NCI-H2196 (cell line): ENCODE data around the gene CDC14A.

Source experiments
- DNase-seq: peaks from one replicate; lab custom pipeline; 2025; ENCODE audit not compliant: unreplicated experiment; lab: John Stamatoyannopoulos, UW

Gene CDC14A

GRCh38 chr1:100443811-100444571 lies 91.7 kb downstream of the CDC14A start:
- no peak for DNase-seq

GRCh38 chr1:100445565-100445964 lies 93.3 kb downstream of the CDC14A start:
- no peak for DNase-seq

- peak; percentile 77 for DNase-seq
These were observed 96.1 kb downstream of the CDC14A start for GRCh38 chr1:100448366-100448765.

- DNase-seq, result no peak
These were observed 97.2 kb downstream of the CDC14A start for GRCh38 chr1:100449477-100449876.

- no peak for DNase-seq
These were observed 100.3 kb downstream of the CDC14A start for GRCh38 chr1:100452641-100453040.

- peak; percentile 17 for DNase-seq
These were observed 103.3 kb downstream of the CDC14A start for GRCh38 chr1:100455478-100456072.

GRCh38 chr1:100456880-100457279 lies 104.6 kb downstream of the CDC14A start:
- no peak for DNase-seq

- no peak for DNase-seq
These were observed 105.4 kb downstream of the CDC14A start for GRCh38 chr1:100457683-100458082.

GRCh38 chr1:100458661-100459357 lies 106.5 kb downstream of the CDC14A start:
- DNase-seq, result no peak

- DNase-seq, result peak; percentile 78
These were observed 107.2 kb downstream of the CDC14A start for GRCh38 chr1:100459358-100460114.

GRCh38 chr1:100461222-100461621 lies 108.9 kb downstream of the CDC14A start:
- no peak for DNase-seq

GRCh38 chr1:100462326-100463025 lies 110.2 kb downstream of the CDC14A start:
- no peak for DNase-seq

- peak; percentile 45 for DNase-seq
These were observed 111.6 kb downstream of the CDC14A start for GRCh38 chr1:100463791-100464424.

- no peak for DNase-seq
These were observed 117.3 kb downstream of the CDC14A start for GRCh38 chr1:100469578-100469977.

GRCh38 chr1:100474834-100475233 lies 122.5 kb downstream of the CDC14A start:
- no peak for DNase-seq

- no peak for DNase-seq
These were observed 124.5 kb downstream of the CDC14A start for GRCh38 chr1:100476735-100477290.

- no peak for DNase-seq
These were observed 126.5 kb downstream of the CDC14A start for GRCh38 chr1:100478816-100479215.

GRCh38 chr1:100479620-100480338 lies 127.5 kb downstream of the CDC14A start:
- DNase-seq, result no peak

- no peak for DNase-seq
These were observed 129.0 kb downstream of the CDC14A start for GRCh38 chr1:100481303-100481702.
